HG03159 (cell line): Measurements from ENCODE around the gene FRMD4A.

Experiments
- ATAC-seq: cut with Tn5 transposase; IDR thresholded peaks from one replicate; pipeline ENCODE4 v1.9.1; 2021; ENCODE audit warnings: mild to moderate bottlenecking, moderate library complexity; ENCODE audit not compliant: unreplicated experiment

The FRMD4A gene

DNA sequence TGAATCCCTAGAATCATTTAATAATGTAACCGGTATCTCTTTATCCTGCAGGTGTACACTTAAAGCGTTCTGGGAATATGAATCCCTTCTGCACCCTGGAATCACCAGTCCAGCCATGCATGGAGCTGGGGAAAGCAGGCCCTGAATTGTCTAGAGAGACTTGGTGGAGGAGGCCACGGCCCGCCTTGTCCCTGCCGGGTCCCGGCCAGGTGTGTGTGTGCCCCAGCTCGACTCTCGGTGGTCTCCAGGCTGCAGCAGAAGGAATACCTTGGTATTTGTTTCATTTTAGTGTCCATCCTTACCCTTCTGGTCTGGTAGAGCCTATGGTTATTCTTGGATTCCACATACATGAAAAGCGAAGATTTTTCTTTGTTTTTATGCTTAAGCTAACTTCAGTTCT lies 685.9 kb downstream of the FRMD4A start:
- ATAC-seq = no peak

DNA sequence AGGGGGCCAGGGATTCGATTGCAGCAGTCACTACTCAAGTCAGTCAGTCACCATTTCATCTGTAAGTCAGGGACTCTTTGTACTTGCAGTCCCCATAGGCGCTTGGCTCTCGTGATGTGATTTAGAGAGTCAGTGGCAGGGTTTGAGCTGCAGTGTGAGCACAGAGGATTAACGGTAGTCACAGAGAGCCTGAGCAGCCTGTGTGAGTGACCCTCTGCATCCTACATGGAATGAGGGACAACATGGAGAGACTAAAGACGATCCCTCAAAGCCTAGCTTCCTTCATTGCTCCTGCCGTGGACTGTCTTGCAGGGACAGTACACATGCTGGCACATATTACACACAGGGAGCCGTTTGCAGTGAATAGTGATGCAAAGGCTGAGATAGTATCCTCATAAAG lies 687.7 kb downstream of the FRMD4A start:
- ATAC-seq = no peak

DNA sequence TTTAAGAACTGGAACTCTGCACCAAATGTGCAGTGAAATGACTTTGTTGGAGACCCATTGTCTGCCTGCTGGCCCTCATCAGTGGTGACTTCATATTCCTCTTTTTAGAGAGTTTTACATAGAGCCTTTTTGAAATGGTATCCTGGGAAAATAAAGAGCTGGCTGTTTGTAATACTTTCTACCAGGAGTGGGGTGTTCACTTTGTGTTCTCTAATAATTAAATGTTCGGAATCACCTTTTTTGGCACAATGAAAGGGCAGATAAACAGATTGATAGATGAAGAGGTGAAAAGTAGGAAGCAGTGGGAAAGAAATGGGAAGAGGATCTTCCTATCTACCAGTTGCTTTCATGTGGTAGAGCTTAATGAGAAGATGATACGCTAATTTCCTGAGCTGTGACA lies 688.4 kb downstream of the FRMD4A start:
- no peak for ATAC-seq

DNA sequence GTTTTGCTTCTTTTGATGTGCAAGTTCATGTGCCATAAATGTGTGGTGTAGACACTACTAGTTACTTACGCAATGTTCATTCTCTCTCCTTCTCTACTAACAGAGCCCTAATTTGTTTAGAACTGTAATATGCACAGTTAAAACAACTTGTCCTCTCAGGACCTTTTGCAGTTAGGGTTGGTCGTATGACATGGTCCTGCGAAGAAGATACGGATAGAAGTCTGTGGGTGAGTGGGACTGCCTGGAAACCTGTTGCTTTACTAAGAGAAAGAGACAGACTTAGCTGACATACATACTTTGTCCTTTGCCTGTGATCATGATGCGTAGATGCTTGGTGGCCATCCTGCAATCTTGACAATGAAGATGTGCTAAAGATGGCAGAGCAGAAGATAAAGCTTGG lies 692.8 kb downstream of the FRMD4A start:
- no peak for ATAC-seq

DNA sequence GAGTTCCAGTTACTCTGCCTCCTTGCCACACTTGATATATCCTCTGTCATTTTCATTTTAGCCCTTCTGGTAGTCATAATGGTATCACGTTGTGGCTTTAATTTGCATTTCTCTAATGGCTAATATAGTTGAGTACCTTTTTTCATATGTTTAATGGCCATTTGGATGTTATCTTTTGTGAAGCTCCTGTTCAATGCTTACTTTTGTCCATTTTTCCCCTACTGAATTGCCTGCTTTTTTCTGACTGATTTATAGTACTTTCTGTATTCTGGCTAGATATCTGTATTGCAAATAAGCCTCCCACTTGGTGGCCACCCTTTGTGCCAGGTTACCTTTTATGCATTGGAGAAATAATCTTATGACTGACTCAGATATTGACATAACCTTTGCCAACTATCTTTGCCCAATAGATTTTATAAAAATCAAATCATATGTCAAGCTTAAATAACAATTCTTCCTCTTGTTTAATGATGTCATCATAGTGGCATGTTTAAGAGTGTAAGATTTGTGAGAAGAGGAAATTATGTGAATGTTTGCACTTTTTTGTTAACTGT lies 693.3 kb downstream of the FRMD4A start:
- ATAC-seq = no peak

DNA sequence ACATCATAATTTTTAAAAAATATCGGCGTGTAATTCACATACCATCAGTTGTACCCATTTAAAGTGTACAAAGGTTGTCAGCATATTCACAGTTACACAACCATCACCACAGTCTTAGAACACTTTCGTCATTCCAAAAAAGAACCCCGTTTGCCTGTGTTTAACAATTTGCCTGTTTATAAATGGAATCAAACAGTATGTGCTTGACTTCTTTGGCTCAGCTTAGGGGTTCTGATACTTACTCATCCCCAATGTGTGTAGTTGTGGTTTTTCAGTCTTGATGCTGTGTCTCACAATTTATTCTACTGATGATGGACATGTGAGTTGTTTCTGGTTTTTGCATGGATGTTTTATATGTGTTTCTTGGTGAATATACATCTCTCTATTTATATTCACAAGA lies 693.9 kb downstream of the FRMD4A start:
- no peak for ATAC-seq

DNA sequence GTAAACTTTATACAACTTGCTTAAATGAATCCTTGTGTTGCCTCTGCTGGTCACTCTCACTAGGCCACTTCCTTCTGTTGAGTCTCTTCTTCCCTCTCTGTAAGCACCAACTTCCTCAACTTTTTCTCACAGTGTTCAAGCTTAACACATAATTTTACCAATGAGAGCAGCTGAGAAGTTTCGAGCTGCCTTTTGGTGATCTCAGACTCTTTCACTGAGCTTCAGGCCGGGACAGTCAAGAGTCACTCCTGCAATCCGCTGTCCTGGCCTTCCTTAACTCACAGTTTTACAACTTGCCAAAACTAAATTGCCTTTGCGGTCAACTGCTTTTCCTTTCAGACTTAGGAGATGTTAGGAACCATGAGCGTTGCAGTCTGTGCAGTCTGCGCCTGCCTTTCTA lies 696.5 kb downstream of the FRMD4A start:
- no peak for ATAC-seq

DNA sequence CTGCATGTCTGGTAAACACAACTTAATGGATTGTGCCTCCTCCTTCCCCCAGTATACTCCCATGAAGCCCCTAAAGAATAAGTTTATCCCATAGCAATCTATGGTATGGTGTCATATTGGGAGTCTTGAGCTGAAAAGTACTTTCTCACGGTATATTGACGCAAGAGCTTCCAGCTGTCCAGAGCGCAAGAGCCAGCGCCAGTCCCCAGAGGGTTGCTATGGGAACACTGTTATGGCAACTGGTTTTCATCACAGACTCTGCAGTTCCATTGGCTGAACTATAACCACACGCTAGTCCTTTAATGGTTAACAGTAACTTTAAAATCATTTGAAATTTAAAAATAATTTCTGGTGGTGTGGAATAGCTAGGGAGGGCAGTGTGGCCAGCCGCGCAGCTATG lies 697.0 kb downstream of the FRMD4A start:
- ATAC-seq = no peak

DNA sequence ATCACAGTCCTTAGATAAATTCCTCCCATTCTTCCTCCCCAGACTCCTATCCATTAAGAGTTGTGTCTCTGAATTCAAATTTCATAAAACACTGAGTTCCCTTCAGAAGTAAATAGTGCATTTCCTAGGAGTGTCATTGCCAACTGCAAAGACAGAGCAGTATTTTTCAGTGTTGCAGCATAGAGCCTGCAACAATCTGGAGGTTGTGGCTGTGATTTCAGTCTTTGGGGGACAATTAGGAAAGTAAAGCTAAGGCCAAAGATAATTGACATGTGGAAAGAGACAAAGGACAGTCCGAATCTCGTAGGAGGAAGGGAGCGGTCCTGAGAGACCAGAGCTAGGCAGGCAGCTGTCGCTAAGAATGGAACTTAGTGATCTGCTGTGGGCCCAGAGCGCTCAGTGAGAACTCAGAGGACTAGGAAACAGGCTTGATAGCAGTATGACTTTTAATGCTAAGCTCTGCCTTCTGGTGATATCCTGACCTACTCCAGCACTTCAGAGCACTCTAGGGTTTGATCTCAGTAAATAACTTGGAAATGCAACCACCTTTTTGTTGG lies 697.8 kb downstream of the FRMD4A start:
- no peak for ATAC-seq

DNA sequence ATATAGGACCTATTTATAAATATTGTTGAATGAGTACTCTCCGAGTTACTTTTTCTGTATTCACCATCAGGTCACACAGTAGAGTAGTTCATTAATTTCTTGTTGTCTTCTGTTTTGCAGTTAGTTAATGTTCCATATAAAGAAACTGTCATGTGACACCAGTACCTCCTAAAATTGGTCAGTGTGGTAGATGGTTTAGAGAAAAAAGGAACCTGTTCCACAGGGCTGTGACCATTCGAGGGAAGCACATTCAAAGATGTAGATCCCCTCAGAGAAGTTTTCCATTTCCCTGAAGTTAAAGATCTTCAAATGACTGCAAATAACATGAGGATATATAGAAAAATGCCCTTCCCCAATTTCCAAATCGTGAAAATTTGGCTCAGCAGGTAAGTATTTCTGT lies 698.3 kb downstream of the FRMD4A start:
- ATAC-seq = no peak

DNA sequence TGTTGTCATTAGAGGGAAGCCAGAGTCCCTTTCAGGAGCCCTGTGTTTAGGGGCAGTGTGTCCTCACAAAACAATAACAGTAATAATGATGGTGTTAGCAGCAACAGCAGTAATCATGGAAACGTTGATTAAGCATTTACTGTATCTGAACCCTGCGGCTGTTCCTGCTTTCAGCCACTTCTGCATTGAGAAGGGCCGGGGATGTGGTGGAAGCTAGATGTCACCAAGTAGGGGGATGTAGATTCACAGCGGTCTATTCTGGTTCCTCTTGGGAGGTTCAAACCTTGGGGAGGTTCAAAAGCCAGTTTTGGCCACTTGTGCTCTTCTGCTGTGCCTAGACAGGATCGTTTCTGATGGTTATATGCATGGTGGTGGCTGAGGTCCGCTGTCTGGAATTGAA lies 699.1 kb downstream of the FRMD4A start:
- ATAC-seq = no peak

DNA sequence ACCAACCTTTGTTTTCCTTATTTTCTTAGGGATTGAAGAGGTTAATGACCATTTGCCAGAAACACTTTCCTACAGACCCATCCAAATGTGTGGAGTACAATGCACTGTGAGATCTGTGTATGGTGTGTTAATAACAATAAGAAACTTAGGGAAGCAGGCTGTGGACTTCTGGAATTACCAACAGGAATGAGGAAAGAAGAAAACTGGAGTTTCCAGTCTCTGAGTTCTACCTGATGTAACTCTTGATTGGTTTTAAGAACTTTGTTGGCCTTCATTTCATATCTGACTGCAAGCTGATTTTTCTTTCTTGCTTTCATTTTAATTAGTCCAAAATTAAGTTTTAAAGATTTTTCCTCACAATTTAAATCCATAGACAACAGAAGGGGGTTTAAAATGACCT lies 700.5 kb downstream of the FRMD4A start:
- no peak for ATAC-seq

DNA sequence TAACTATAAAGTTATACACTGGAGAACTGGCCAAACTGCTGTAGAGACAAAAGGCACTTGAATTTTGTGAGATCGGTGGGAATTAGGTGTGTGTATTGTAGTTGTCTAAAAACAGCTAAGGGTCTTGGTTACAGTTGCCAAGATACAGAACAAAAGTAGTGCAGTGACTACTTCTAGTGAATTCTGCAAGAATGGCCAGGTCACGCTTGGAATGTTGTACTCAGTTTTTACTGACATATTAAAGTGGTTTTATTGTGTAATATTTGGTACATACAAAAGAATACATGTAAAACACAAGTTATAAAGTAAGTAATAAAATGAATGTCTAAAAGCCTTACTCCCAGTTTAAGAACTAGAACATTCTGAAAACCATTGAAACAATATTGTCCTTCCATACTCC lies 701.6 kb downstream of the FRMD4A start:
- no peak for ATAC-seq

DNA sequence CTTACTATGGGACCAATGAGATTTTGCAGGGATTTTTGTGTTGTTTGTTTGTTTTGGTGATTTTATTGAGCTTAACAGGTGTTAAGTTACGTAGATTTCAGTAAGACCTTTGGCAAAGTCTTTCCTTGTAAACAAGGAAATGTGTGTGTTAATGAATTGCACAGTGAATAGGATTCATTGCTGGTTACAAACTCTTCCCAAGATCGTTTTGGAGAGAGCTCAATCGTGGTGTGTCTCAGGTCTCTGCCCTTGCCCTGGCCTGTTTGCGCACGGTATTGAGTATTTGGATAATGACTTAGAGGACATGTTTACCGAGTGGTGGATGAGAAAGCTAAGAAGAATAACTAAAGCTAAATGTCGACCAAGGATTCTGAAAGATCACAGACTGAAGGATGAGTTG lies 702.1 kb downstream of the FRMD4A start:
- ATAC-seq = no peak

DNA sequence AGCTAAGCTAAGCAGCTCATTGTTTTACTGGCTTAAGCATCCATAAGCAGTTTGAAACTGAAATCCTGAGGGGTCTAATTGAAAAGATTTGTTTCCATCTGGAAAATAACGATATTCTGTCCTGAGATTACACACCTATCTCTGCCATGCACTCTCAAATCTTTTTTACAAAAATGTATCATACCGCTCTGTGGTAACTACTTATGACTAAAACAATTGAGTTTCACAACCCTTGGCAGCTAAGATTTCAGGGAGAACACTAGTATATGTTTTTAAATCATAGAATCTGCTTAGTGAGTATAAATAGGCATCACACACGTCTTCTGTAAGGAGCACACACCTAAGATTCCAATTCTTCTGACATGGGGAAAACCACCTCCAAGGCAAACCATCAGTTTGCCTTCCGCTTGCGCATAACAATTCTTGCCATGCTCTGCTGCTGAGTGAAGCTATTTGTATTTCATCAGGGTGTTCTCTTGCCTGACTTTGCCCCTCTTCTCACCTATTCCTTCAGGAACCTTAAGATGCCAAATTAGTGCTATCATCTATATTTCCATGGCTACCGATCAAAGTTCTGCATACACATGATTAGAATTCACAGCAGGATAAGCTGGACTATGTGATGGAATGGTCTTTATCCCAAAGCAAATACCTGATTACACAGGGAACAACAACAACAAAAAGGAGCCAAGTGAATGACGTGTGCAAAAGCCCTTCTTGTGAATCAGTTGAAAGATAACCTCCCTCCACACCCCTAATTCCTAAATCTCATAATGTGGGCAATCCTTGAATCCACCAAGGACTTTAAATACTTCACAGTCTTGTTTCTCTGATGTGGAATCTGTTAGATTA lies 703.0 kb downstream of the FRMD4A start:
- no peak for ATAC-seq

DNA sequence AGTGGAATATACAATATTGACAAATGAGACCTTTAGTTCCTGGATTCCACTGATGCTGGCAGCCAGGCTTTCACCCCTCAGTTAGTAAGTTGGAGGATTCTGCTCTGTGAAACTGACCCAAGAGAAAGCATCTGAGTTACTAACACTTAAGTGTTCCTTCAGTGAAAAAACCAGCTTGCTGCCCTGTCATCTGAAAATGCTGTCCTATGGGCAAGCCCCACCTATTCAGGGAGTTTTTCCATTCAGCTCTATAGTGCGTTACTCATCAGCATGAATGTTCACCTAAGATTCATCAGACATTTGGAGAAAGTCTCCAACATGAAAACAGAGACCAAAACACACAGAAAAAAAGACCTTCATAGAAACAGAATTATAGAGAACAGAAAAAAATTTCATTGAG lies 706.1 kb downstream of the FRMD4A start:
- no peak for ATAC-seq

DNA sequence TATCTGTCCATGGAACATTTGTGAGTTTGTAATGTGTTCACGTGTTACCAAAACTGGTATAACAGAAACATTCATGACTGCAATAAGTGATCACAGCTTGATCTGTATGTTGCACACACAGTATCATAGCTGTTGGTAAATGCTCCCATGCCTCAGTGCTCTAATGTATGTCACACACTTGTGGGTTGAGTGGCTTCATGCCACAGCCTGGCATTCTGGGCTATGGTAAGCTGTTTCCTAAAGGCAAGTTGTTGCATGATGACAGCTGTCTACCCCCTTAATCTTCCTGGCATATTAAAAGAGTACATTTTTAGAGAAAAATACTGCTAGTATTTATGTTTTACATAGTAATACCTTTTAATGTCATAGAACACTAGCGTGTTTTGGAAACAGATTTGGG lies 708.8 kb downstream of the FRMD4A start:
- ATAC-seq = no peak

DNA sequence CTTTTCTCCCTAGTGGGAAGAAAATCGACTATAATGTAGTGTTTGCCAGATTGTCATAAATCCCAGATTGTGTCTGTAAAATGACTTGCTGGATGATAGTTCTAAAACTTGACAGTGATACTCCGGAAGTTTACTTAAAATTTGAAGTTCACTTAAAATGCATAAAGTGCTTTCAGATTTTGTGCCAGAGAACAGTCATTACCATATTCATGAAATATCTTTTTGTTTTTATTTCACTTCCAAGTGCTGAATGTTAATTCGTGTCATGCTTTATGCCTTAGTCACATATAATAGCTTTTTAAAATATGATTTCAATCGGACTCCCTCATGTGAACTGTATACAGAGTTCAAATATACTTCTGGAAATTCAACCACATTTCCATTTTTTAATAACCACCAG lies 713.6 kb downstream of the FRMD4A start:
- ATAC-seq = no peak

DNA sequence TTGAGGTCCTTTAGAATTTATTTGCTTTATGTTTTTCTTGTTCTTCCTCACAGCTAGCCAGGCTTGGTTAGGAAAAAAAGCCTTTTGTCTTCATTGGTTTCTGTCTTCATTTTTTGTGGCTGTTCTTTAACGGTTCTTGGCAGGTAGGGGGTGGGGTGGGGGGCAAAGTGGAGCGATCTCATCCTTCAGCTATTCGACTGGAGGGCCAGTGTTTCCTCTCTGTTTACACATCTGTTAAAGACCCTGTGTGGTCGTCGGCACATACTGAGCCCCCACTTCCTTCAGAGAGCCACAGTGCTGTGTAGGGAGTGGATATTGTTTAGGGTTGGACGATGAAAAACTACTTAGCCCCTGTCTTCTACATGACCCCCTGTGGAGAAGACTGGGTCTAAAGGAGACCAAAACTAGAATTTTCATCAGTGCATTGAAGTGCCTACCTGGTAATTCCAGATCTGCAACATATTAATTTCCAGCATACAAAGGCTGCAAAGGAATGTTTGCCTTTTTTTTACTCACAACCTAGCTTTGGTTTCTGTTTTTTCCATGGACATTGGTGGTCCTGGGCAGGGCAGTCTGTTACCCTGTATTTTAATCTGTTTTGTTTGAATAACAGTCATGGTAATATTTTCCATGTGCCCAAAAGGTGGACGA lies 714.9 kb downstream of the FRMD4A start:
- no peak for ATAC-seq

DNA sequence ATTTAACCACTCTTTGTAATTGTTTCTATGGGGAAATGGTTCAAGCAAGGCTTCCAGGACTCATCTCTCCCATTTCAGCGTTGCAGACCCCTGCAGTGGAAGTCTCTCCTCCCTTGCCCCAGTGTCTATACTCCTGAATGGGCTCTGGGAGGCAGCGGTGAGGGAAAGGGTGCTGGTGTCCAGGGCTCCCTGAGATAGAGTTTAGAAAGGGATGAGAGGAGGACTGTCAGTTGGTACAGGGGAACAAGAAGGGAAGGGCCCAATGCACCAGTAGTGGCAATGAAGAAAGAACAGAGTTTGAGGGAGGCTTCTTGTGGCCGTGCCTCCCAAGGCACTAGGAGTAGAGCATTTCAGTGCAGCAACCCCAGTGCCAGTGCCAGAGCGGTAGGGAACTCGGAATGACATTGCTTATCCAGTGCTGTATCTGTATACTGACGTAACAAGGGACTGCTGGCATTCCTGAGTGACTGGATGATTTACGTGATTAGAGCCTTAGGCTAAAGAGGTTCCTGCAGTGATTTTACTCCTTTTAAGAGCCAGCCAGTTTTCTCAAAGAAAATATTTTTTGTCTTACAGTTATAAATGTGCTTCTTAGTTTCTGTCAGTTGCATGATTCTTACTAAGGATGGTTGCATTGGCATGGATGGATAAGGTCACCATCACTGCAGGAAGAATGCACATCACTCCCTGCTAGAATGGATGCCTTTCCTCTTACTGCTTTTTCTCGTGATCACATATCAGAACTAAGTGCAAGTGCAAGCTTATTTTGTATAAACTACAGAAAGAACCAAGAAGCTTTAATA lies 716.0 kb downstream of the FRMD4A start:
- ATAC-seq = no peak

DNA sequence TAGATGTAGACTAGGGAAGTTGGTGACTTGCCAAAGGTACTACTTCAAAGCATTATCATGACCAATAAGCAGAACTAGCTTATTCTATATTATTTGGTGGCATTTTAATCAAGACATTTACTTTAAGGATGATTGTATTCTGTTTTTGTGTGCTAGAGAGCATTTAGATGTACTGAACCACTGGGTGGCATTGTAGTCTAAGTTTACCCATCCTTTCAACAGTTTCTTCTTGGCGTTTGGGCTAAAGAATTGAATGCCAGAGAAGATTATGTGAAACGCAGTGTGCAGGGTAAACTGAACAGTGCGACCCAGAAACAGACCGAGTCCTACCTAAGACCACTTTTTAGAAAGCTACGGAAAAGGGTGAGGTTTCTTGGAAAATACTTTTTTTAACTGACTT lies 717.2 kb downstream of the FRMD4A start:
- ATAC-seq = no peak
